ENCODE data around the gene AOPEP.

AOPEP gene

GRCh38 chr9:95025213-95026147 lies 299.0 kb downstream of the AOPEP start:
- DNase-seq: no peak

- no peak for DNase-seq
Measured at GRCh38 chr9:95026148-95026524, 299.6 kb downstream of the AOPEP start.

- DNase-seq: no peak
Measured at GRCh38 chr9:95027914-95028852, 301.7 kb downstream of the AOPEP start.

GRCh38 chr9:95028853-95029219 lies 302.3 kb downstream of the AOPEP start:
- no peak for DNase-seq

- DNase-seq: no peak
Measured at GRCh38 chr9:95029288-95029687, 302.8 kb downstream of the AOPEP start.

GRCh38 chr9:95029720-95030119 lies 303.2 kb downstream of the AOPEP start:
- DNase-seq: no peak

GRCh38 chr9:95030344-95030743 lies 303.8 kb downstream of the AOPEP start:
- no peak for DNase-seq

GRCh38 chr9:95030920-95031642 lies 304.6 kb downstream of the AOPEP start:
- no peak for DNase-seq

GRCh38 chr9:95031711-95032461 lies 305.4 kb downstream of the AOPEP start:
- no peak for DNase-seq

- DNase-seq: no peak
Measured at GRCh38 chr9:95032580-95033341, 306.3 kb downstream of the AOPEP start.

GRCh38 chr9:95035846-95036245 lies 309.3 kb downstream of the AOPEP start:
- DNase-seq: no peak

- no peak for DNase-seq
Measured at GRCh38 chr9:95036676-95037075, 310.2 kb downstream of the AOPEP start.

- no peak for DNase-seq
Measured at GRCh38 chr9:95037789-95038521, 311.5 kb downstream of the AOPEP start.

- DNase-seq: no peak
Measured at GRCh38 chr9:95038666-95039065, 312.2 kb downstream of the AOPEP start.

GRCh38 chr9:95040106-95040505 lies 313.6 kb downstream of the AOPEP start:
- DNase-seq: no peak

GRCh38 chr9:95043826-95044225 lies 317.3 kb downstream of the AOPEP start:
- DNase-seq: no peak

GRCh38 chr9:95044731-95045508 lies 318.4 kb downstream of the AOPEP start:
- DNase-seq: no peak

GRCh38 chr9:95045751-95046150 lies 319.3 kb downstream of the AOPEP start:
- no peak for DNase-seq

- DNase-seq: no peak
Measured at GRCh38 chr9:95047452-95048224, 321.1 kb downstream of the AOPEP start.
